Measurements from ENCODE around the gene KRTAP5-4.
"Not testable (repeated sequence)": the region's sequence is repeated elsewhere in the genome, so short reads cannot be mapped to it uniquely, and the experiment has no call there.

The KRTAP5-4 gene

DNA sequence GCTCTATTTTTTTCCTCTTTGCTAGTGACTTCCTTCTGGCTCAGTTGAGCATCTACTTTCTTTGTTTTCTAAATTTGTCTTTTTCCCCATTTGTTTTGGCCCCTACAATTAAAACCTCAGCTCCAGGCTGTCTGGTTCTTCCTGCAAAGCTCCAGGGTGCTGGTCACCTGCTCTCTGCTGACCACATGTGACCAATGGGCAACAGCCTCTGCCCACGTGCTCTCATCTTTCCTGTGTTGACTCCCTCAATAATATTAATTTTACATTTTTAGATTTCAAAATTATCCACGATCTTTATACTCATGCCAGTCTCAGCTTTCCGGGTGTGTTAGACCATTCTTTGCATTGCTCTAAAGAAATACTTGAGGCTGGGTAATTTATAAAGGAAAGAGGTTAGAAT, 23.5 kb downstream of the KRTAP5-4 start:
- DNase-seq = not testable (repeated sequence)

DNA sequence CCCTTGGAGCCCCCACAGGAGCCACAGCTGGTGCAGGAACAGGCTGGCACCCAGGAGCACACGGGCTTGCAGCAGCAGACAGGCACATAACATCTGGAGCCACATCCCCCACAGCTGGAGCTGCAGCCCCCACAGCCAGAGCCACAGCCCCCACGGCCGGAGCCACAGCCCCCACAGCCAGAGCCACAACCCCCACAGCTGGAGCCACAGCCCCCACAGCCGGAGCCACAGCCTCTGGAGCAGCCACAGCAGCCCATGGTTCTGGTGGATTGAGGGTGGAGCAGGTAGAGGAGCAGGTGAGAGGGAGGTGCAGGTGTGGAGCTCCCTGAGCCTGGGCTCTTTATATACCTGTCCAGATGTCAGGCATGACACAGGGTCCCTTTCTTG, 24.0 kb downstream of the KRTAP5-4 start, which contains the start of gene KRTAP5-2:
TSS of gene KRTAP5-2 (minus strand) at position 301 of the 387 bp plus-strand sequence. CDS start at position 257, 44 bp downstream.
- no peak for DNase-seq

DNA sequence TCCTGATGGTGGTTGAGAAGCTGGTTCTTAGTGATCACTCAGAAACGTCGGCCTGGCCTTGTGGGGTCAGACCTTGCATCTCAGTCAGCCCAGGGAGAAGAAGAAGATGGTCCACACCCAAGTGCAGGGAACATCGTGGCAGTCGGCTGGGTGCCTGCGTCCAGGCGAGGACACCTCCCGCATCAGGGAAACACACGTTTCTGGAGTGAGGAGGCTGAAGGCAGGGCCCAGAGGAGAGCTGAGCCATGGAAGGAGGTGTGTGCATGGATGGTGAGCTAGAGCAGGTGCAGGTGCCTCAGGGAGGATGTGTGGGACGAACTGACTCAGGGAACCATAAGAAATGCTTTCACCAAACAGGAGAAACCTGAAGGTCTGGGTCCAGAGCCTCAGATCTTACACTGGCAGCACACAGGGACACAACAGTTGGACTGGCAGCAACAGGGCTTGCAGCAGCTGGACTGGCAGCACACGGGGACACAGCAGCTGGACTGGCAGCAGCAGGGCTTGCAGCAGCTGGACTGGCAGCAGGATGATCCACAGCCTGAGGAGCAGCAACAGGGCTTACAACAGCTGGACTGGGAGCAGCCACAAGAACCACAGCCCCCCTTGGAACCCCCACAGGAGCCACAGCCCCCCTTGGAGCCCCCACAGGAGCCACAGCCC, 24.5 kb downstream of the KRTAP5-4 start:
- DNase-seq = no peak

DNA sequence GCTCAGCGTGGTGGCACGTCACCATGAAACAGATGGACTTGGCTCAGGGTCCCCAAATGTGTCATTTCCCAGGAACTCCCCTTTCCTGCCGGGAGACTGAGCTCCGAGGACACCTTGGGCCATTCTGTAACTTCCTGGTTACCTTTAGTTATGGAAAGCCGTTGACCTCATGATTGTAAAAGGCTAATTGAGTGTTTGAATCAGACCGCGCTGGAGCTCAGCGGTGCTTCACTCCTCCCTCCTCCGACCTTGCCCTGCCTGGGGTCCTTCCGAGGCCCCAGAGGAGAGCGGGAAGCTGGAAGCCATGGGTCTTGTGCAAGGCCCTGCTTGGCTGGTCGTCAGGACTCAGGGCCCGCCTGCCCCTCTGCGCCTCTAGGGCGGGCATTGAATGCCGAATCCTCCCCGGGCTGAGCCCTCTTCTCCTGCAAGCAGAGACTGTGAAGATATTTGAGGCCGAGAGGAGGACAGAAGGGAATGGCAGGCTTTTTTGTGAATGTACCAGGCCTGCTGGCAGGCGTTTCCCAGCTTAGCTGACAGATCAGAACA, 25.3 kb downstream of the KRTAP5-4 start:
- not testable (repeated sequence) for DNase-seq

DNA sequence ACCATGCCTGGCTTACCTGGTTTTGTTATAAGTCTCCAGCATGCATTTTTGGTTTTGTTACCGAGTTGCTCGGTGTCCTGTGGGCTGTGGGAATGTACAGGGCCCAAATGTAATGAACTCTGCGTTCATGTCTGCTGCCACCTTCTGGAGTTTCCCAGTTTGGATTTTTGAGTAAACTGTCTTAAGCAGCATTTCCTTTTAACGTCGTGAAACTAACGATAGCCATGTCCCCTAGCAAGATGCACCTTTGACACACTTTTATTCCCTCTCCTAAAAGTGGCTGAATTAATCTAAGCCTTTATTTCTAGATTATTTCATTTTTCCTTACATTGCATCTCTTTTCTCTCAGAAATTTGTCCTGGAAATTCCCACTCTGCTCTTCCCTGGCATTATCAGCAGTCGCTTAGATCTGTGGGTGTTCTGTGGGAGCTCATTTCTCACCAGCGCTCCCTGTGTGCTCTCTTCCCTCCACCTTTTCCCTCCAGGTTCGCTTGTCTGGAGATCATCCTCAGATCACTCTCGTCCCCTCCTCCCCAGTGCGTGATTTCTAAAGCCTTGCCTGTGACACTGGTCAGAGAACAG, 25.9 kb downstream of the KRTAP5-4 start:
- DNase-seq = not testable (repeated sequence)

DNA sequence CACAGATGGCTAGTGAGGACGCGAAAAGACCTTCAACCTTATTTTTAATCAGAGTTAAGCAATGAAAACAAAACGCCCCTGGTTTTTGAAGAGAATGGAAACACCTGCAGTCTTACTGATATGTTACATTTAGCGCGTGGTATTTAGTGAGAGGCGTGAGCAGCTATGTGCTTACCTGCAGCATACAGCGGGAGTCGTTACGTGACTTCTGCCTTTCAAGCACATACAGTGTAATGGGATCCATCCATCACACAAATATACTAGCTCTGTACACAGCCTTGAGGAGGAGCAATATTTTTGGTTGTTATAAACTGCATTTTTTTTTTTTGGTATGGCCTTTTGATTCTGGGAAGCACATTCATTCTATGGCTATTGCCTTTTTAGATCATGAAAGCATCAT, 29.3 kb downstream of the KRTAP5-4 start:
- DNase-seq = no peak

DNA sequence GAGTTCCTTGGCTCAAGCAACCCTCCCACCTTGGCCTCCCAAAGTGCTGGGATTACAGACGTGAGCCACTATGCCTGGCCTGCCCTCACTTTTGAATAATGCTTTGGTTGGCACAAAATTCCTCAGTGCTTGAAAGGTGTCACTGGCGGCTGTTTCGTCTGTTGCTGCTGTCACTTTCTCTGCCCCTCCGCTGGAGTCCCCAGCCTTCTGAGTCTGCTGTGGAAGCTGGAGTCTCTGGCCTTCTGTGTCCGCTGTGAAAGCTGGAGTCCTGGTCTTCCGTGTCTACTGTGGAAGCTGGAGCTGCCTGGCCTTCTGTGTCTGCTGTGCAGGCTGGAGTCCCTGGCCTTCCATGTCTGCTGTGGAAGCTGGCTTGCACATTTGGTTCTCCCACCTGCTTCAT, 31.9 kb downstream of the KRTAP5-4 start:
- no peak for DNase-seq

DNA sequence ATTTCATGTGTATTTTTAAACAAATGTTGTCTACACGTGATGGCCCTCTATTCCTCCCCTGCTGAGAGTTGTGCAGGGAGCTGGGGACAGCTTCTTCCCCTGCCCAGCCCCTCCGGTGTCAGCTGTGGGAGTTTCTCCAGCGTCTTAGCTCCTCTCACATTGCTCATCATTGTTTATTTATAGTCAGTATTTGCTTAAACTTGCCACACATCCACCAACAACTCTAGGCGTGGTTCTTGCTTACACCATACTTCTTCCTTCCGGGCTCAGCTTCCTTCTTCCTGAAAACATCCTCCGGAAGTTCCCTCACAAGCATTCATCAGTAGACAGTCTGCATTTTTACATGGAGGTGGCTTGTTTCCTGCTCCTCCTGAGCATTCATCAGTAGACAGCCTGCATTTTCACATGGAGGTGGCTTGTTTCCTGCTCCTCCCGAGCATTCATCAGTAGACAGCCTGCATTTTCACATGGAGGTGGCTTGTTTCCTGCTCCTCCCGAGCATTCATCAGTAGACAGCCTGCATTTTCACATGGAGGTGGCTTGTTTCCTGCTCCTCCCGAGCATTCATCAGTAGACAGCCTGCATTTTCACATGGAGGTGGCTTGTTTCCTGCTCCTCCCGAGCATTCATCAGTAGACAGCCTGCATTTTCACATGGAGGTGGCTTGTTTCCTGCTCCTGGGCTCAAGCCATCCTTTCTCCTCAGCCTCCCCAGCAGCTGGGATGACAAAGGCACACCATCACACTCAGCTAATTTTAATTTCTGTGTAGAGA, 32.6 kb downstream of the KRTAP5-4 start:
- DNase-seq = not testable (repeated sequence)

DNA sequence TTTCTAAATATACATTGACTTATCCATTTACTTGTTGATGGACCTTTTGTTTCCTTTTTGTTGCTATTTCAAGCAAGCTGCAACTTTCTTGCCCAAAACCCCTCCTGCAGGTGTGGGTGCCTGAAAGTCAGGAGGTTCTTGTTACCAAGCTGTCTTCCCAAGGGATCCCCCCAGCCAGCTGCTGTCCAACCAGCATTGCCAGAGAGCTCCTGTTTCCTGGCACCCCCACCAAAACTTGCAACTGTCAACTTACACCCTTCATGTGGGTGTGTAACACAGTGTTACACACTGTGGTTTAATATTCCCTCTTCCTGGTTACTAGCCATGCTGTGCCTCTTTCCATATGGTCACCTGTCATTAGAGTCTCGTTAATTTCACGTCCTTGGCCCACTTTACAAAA, 35.2 kb downstream of the KRTAP5-4 start:
- no peak for DNase-seq

DNA sequence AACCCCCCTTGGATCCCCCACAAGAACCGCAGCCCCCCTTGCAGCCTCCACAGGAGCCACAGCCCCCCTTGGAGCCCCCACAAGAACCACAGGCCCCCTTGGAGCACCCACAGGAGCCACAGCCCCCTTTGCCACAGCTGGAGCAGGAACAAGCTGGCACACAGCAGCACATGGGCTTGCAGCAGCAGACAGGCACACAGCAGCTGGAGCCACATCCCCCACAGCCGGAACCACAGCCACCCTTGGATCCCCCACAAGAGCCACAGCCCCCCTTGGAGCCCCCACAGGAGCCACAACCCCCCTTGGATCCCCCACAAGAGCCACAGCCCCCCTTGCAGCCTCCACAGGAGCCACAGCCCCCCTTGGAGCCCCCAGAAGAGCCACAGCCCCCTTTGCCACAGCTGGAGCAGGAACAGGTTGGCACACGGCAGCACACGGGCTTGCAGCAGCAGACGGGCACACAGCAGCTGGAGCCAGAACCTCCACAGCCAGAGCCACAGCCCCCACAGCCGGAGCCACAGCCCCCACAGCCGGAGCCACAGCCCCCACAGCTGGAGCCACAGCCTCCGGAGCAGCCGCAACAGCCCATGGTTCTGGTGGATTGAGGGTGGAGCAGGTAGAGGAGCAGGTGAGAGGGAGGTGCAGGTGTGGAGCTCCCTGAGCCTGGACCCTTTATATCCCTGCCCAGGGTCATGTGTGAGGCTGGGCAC, 37.1 kb downstream of the KRTAP5-4 start, which contains the start of gene KRTAP5-1:
TSS of gene KRTAP5-1 (minus strand) at position 623 of the 710 bp plus-strand sequence. CDS start at position 589, 34 bp downstream.
- DNase-seq = not testable (repeated sequence)

DNA sequence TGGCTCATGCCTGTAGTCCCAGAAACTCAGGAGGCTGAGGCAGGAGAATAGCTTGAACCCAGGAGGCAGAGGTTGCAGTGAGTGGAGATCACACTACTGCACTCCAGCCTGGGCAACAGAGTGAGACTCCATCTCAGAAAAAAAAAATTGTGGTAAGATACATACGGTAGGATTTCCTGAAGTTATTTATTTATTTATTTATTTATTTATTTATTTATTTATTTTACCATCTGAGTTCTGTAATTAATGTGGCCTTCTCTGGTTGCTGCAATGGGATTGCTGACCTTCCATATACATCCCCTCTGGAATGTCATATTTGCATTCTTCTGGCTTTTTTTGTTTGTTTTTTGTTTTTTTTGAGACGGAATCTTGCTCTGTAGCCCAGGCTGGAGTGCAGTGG, 39.0 kb downstream of the KRTAP5-4 start:
- DNase-seq = not testable (repeated sequence)

DNA sequence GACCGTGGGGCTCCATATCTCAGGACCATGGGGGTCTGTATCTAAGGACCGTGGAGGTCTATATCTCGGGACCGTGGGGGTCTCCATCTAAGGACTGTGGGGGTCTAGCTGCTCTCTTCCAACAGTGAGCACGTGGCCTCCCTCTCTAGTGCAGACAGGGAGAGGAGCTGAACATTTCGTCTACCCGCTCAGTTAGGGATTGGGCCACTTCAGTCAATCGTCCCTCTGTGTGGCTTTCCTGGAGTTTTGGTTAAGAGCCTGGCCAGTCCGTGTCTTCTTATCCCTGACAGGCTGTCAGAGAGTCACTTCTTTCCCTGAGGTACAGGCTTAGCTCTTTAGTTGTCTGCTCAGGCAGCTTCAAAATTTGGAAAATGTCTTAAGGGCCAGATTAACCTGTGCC, 40.0 kb downstream of the KRTAP5-4 start:
- no peak for DNase-seq

DNA sequence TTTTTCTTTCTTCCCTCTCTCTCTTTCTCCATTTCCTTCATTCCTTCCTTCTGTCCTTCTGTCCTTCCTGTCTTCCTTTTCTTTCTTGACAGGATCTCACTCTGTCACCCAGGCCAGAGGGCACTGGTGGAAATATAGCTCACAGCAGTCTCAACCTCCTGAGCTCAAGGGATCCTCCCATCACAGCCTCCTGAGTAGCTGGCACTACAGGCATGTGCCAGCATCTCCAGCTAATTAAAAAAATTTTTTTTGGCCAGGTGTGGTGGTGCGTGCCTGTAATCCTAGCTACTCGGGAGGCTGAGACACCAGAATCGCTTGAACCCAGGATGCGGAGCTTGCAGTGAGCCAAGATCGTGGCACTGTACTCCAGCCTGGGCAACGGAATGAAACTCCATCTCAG, 45.1 kb downstream of the KRTAP5-4 start:
- DNase-seq = no peak

DNA sequence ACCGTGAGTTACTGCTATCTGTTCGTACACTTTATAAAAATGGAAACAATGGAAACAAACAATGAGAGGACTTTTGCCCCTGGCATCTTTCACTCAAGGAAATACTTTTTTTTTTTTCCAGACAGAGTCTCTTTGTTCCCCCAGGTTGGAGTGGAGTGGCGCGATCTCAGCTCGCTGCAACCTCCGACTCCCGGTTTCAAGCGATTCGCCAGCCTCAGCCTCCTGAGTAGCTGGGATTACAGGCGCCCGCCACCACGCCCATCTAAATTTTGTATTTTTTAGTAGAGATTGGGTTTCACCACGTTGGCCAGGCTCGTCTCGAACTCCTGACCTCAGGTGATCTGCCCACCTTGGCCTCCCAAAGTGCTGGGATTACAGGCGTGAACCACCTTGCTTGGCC, 46.2 kb downstream of the KRTAP5-4 start:
- DNase-seq = not testable (repeated sequence)

DNA sequence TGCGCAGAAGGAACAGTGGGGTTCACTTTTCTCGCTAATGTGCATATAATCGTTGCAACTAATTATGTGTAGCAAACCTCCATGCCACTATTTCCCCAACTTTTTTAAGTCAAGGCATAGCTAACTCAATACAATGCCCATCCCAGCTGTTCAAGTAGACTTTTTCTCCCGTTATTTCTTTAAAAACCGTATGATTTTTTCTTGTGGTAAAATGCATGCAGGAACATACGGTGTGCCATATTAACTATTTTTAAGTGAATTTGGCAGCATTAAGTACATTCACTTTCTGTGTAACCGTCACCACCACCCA, 47.0 kb downstream of the KRTAP5-4 start:
- DNase-seq = no peak

DNA sequence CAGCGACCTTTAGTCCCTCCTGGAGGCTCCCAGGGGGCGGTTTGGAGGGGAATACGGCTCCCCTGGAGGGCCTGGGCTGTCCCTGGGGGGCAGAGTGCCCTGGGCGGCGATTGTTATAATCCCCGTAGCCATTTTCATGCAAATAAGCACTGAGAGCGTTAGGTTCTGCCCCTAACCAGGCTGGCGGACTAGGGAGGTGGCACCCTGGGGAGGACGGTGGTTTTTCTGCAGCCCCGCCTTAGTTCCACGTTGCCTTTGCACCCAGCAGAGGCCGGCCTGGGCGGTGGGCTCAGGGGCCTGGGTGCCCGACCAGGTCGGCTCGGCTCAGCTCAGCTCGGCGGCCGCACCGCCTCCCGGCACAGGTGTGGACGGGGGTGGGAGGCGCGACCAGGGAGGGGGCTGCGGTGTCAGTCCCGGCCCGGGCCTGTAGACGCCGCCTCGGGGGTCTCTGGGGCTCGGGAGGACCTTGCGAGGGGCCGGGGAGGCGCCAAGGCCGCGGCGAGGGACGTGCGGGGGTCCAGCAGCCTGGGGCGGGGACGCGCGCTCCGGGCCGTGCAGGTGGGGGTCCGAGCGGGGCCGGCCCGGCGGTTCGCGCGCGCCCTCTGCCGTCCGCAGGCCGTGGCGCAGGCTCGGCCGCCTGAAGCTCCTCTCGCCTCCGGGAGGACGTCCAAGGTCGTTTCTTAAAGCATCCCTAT, 47.6 kb downstream of the KRTAP5-4 start:
- peak; percentile 86 for DNase-seq

DNA sequence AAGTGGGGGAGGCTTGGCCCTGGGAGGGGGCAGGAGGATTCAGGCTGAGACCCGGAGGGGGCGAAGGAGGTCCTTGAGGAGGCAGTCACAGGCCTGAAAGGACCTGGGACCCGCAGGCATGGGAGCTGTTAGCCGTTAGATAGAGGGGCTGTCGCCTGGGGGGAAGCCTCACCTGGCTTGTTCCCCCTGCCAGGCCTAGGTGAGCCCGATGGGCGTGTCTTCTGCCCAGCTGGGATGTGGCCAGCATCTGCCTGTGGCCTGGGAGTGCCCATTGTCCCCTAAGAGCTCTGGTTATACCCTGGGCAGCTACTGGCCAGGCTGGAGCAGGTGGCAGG, 48.1 kb downstream of the KRTAP5-4 start:
- DNase-seq = peak; percentile 69

DNA sequence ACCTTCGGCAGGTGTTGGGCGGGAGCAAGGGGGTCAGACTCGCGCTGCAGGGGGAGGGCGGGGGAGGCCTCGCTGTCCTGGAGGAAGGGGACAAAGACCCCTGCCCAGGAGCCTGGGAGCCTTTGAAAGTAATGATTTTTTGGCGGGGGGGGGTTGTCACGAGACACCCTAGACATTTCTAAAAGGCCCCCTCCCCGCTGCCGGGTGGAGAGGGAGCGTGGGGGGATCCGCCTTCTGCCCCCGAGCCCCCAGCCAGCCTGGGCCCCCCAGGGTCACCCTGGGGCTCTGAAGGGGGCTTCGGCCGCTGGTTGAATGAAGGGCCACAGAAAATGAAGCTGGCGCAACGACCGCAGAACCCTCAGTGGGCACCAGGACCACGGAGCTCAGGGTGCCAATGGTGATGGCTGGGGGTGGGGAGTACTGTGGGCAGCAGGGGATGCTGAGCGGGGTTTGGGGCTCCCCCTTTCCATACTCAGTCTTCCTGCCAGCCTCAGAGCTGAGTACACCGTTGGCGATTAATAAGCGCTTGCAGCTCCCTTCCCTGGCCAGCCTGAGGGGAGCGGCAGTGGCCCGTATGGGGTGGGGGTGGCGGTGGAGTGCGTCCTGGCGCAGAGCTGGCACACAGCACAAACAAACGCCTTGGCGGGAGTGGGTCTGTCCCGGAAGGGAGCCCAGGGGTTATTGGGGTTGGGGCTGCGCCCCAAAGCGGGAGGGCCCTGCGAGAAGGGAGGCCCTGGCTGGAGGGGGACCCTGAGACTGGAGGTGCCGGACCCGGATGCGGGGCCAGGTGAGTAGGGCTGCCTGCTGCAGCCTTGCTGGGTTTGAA, 48.6 kb downstream of the KRTAP5-4 start:
- peak; percentile 35 for DNase-seq

DNA sequence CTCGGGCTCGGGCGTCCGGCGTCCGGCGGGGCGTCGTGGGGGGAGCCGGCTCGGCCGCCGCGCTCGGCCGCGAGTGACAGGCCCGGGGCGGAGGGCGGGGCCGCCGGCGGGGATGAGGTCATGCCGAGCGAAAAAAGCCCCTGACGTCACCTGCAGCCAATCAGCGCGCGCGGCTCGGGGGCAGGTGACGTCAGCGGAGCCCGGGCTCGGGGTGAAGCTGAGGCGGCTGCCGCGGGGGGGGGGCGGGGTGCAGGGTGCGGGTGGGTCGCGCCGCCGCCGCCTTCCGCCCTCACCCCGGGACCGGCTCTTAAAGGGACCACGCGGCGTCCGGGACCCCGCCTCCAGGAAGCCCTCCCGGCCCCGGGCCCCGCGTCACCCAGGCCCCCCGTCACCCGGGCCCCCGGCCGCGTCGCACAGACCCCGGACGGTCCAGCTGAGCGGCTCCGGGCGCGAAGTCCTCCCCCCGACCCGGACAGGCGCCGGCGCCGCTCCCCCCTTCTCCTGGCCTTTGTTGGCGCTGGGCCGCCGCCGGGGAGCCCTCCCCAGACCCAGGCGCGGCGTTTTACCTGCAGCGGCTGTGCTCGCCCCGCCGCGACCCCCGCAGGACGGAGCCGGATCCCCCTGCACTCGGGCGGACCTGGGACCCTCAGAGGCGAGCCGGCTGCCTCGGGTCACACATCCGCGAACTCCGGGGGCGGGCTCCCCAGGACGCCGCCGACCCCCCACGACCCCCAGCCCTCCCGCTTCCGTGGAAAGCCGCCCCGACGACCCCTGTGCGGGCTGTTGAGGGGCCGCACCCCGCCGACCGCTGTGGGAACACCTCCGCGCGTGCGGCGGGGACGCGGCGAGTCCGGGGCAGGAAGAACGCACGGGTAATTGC, 49.5 kb downstream of the KRTAP5-4 start, which contains the start of gene DUSP8:
TSS of gene DUSP8 (minus strand) at position 75 of the 880 bp plus-strand sequence. CDS start 6,445 bp downstream, outside the sequence.
- DNase-seq = peak; percentile 99

DNA sequence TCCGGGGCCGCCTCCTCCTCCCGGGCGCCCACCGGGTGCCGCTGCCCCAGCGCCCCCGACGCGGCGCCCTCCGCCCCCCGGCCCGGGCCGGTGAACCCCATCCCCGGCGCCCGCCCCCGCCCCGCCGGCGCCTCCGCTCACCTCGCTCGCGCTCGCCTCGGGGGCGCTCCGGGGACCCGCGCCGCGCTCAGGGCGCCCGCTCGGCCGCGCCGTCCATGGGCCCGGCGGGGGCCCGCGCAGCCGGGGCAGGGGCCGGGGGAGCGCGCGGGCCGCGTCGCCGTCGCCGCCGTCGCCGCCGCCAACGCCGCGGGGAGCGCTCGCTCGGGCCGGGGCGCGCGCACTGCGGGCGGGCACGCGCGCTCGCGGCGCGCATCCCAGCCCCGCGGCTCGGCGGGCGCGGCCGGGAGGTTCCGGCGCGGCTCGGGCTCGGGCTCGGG, 50.2 kb downstream of the KRTAP5-4 start:
- DNase-seq = no peak

All from 8988T (cell line).